Effector memory CD4-positive, alpha-beta T cell (primary cell): ENCODE data around the gene MYO5C.

ENCODE experiments used
- DNase-seq, 3 donors: peaks; one replicate each; pipeline ENCODE4 v3.0.0-alpha.2; 2020
- H3K27ac ChIP-seq: 2 replicates; pipeline ENCODE4 v1.7.0; 2013; ENCODE audit warnings: mild to moderate bottlenecking, low read length, moderate library complexity; ENCODE audit not compliant: insufficient read depth, poor library complexity, severe bottlenecking
- H3K27me3 ChIP-seq: replicated peaks from 2 replicates; pipeline ENCODE4 v1.7.0; 2013; ENCODE audit warnings: mild to moderate bottlenecking, low read length; ENCODE audit not compliant: insufficient read depth, control insufficient read depth, poor library complexity, severe bottlenecking
- H3K36me3 ChIP-seq: 2 replicates; pipeline ENCODE4 v1.7.0; 2013; ENCODE audit warnings: mild to moderate bottlenecking, low read length, moderate library complexity; ENCODE audit not compliant: control insufficient read depth, insufficient read depth
- H3K4me1 ChIP-seq: 2 replicates; pipeline ENCODE4 v1.7.0; 2013; ENCODE audit warnings: low read length, mild to moderate bottlenecking; ENCODE audit not compliant: control insufficient read depth, insufficient read depth, poor library complexity, severe bottlenecking
- H3K4me3 ChIP-seq: 2 replicates; pipeline ENCODE4 v1.7.0; 2013; ENCODE audit warnings: low read length, low read depth, mild to moderate bottlenecking; ENCODE audit not compliant: insufficient read depth, poor library complexity, severe bottlenecking
- H3K9me3 ChIP-seq: 2 replicates; pipeline ENCODE4 v1.7.0; 2013; ENCODE audit warnings: mild to moderate bottlenecking, low read length, moderate library complexity; ENCODE audit not compliant: control insufficient read depth

MYO5C gene

GRCh38 chr15:52220937-52221660, 74.5 kb downstream of the MYO5C start:
- Histone ChIP-seq H3K36me3 (no peaks in the 10 kb centered on the region), H3K4me3 (peak overlapping the region; percentile 21), H3K9me3 (no peaks in the 10 kb centered on the region), H3K4me1 (no peaks in the 10 kb centered on the region), H3K27ac (peak overlapping the region; percentile 62), H3K27me3 (no peaks in the 10 kb centered on the region)
- DNase-seq, result no peak

GRCh38 chr15:52220251-52220650, 75.4 kb downstream of the MYO5C start:
- Histone ChIP-seq H3K36me3 (no peaks in the 10 kb centered on the region), H3K4me3 (no peak overlapping the region), H3K9me3 (no peaks in the 10 kb centered on the region), H3K27me3 (no peaks in the 10 kb centered on the region), H3K4me1 (no peaks in the 10 kb centered on the region), H3K27ac (no peak overlapping the region)
- DNase-seq, result no peak

- no peaks in the 10 kb centered on the region for H3K4me1 ChIP-seq
- DNase-seq, result no peak
- H3K9me3 ChIP-seq, result no peaks in the 10 kb centered on the region
- H3K36me3 ChIP-seq, result no peaks in the 10 kb centered on the region
- no peaks in the 10 kb centered on the region for H3K27me3 ChIP-seq
- H3K27ac ChIP-seq, result no peak overlapping the region
- no peak overlapping the region for H3K4me3 ChIP-seq
Measured at GRCh38 chr15:52218816-52219215, 76.8 kb downstream of the MYO5C start.

GRCh38 chr15:52218371-52218770, 77.2 kb downstream of the MYO5C start:
- no peaks in the 10 kb centered on the region for H3K4me1 ChIP-seq
- no peak for DNase-seq
- H3K27me3 ChIP-seq, result no peaks in the 10 kb centered on the region
- H3K27ac ChIP-seq, result no peak overlapping the region
- no peaks in the 10 kb centered on the region for H3K9me3 ChIP-seq
- H3K4me3 ChIP-seq, result no peak overlapping the region
- no peaks in the 10 kb centered on the region for H3K36me3 ChIP-seq

- H3K9me3 ChIP-seq, result no peaks in the 10 kb centered on the region
- H3K27ac ChIP-seq, result no peak overlapping the region
- H3K27me3 ChIP-seq, result no peaks in the 10 kb centered on the region
- no peak for DNase-seq
- no peaks in the 10 kb centered on the region for H3K36me3 ChIP-seq
- no peaks in the 10 kb centered on the region for H3K4me1 ChIP-seq
- H3K4me3 ChIP-seq, result no peak overlapping the region
Measured at GRCh38 chr15:52217186-52217585, 78.4 kb downstream of the MYO5C start.

GRCh38 chr15:52214553-52214952, 81.1 kb downstream of the MYO5C start:
- DNase-seq, result no peak
- H3K4me1 ChIP-seq, result no peaks in the 10 kb centered on the region
- H3K9me3 ChIP-seq, result no peaks in the 10 kb centered on the region
- H3K4me3 ChIP-seq, result no peak overlapping the region
- no peaks in the 10 kb centered on the region for H3K27me3 ChIP-seq
- H3K27ac ChIP-seq, result no peak overlapping the region
- no peaks in the 10 kb centered on the region for H3K36me3 ChIP-seq

- no peaks in the 10 kb centered on the region for H3K27me3 ChIP-seq
- no peaks in the 10 kb centered on the region for H3K9me3 ChIP-seq
- no peak overlapping the region for H3K27ac ChIP-seq
- no peaks in the 10 kb centered on the region for H3K4me1 ChIP-seq
- H3K36me3 ChIP-seq, result no peaks in the 10 kb centered on the region
- DNase-seq, result no peak
- H3K4me3 ChIP-seq, result no peak overlapping the region
Measured at GRCh38 chr15:52213206-52213605, 82.4 kb downstream of the MYO5C start.

GRCh38 chr15:52208306-52208946, 87.2 kb downstream of the MYO5C start:
- Histone ChIP-seq H3K36me3 (no peaks in the 10 kb centered on the region), H3K9me3 (no peaks in the 10 kb centered on the region), H3K4me3 (no peak overlapping the region), H3K27me3 (no peaks in the 10 kb centered on the region), H3K27ac (no peak overlapping the region), H3K4me1 (no peaks in the 10 kb centered on the region)
- peak; percentile 40 to 53 (median 49) for DNase-seq

GRCh38 chr15:52207191-52207590, 88.4 kb downstream of the MYO5C start:
- Histone ChIP-seq H3K27me3 (no peaks in the 10 kb centered on the region), H3K9me3 (no peaks in the 10 kb centered on the region), H3K36me3 (no peaks in the 10 kb centered on the region), H3K4me1 (no peaks in the 10 kb centered on the region), H3K4me3 (no peak overlapping the region), H3K27ac (no peak overlapping the region)
- DNase-seq, result no peak

- no peaks in the 10 kb centered on the region for H3K36me3 ChIP-seq
Measured at GRCh38 chr15:52206446-52206845, 89.2 kb downstream of the MYO5C start.

More at GRCh38 chr15:52206446-52206845, 89.2 kb downstream of the MYO5C start:
- H3K27me3 ChIP-seq, result no peaks in the 10 kb centered on the region
- no peaks in the 10 kb centered on the region for H3K9me3 ChIP-seq
- H3K4me1 ChIP-seq, result no peaks in the 10 kb centered on the region
- no peak overlapping the region for H3K27ac ChIP-seq
- DNase-seq, result no peak
- H3K4me3 ChIP-seq, result no peak overlapping the region
